ENCODE data around the gene OR4E2.

DNA sequence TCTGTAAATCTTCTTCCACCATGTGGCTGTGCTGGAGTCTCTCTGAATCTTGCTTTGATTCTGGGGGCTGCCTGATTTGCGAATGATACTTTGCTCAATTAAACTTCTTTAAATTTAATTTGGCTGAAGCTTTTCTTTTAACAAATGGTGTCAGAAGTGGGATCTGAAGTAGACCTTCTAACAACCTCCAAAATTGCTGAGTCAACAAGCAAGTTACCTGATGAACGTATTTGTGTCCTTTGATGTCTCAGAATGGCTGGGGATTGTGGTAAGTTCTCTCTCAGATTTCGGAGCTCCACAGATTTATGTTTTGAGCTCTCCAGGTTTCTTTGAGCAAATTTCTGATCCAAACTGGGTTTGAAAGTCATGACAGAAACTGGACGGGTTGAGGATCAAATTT is 21.9 kb downstream of the OR4E2 start:
- TF ChIP-seq ARNT (IDR thresholded peaks at IDR 0.05) (no peak), SP1 (IDR thresholded peaks at IDR 0.05) (no peak), FOXK2 (IDR thresholded peaks at IDR 0.05) (no peak), ZNF384 (IDR thresholded peaks at IDR 0.05) (no peak), ELF4 (IDR thresholded peaks at IDR 0.05) (no peak), CTBP1 (IDR thresholded peaks at IDR 0.05; ENCODE audit: borderline replicate concordance) (no peak), FOXM1 (IDR thresholded peaks at IDR 0.05; ENCODE audit: borderline replicate concordance) (no peak)
- TF ChIP-seq, protein P1, sequence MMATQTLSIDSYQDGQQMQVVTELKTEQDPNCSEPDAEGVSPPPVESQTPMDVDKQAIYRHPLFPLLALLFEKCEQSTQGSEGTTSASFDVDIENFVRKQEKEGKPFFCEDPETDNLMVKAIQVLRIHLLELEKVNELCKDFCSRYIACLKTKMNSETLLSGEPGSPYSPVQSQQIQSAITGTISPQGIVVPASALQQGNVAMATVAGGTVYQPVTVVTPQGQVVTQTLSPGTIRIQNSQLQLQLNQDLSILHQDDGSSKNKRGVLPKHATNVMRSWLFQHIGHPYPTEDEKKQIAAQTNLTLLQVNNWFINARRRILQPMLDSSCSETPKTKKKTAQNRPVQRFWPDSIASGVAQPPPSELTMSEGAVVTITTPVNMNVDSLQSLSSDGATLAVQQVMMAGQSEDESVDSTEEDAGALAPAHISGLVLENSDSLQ (IDR thresholded peaks at IDR 0.05), result no peak
